Left hindlimb (tissue), 1 donor: Measurements from ENCODE around the gene WSCD2.
A peak's percentile ranks its signal among the peaks of the same experiment; 100 is the strongest.

Experiments used
- DNase-seq: peaks from one replicate; pipeline ENCODE4 v3.0.0-alpha.2; 2018

WSCD2 gene

DNA sequence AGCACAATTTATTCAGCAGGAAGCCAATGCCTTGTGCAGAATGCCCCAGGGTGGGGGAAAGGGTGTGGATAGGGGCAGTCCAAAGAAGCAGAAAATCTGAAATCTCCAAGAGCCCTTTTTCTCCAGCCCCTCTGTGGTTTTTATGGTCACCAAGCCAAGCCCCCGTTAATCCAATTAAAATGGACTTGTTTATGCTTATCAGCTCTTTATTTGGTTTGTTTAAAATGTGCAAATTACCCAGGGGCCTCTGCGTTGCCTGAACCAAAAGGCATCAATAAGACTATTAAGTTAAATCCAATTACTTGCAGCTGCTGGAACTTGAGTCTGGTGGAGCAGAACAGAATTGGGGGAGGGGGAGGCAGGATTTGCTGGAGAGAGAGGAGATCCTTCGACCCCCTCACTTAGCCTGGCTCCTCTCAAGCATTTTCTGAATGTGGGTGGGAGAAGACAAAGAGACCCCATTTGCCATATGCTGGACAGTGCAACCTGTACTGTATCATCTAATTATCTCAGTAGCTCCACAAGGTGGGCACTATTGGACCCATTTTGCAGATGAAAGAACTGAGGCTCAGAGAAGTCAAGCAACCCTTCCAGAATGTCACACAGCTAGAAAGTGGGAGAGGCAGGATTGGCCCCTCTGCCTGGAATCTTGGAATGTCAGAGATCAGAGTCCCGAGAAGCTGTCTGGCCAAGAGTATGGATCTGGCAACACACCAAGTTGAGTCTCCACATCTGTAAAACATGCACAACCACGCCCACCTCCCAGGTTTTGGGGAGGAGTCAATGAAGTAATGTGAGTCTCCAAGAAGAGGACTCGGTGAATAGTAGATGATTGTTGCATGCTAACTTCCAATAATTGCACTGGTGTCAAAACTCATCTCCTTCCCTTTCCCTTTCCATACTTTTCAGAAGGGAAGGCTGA, 143.1 kb downstream of the WSCD2 start:
- no peak for DNase-seq

GRCh38 chr12:108273217-108273616, 144.1 kb downstream of the WSCD2 start:
- DNase-seq, result no peak

DNA sequence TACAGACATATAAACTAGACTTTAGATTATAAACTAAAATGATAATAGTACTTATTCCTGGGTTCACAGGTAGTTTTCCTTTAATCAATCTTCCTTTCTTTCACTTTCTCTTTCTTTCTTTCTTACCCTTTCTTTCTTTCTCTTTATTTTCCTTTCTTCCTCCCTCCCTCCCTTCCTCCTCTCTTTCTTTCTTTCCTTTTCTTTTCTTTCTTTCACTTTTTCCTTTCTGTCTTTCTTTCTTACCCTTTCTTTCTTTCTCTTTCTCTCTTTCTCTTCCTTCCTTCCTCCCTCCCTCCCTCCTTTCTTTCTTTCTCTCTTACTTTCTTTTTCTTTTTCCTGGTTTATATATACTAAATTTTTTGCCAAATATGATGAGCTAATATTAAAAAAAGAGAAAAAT, 148.5 kb downstream of the WSCD2 start:
- no peak for DNase-seq

- DNase-seq, result no peak
Measured at GRCh38 chr12:108282160-108282559, 153.1 kb downstream of the WSCD2 start.

DNA sequence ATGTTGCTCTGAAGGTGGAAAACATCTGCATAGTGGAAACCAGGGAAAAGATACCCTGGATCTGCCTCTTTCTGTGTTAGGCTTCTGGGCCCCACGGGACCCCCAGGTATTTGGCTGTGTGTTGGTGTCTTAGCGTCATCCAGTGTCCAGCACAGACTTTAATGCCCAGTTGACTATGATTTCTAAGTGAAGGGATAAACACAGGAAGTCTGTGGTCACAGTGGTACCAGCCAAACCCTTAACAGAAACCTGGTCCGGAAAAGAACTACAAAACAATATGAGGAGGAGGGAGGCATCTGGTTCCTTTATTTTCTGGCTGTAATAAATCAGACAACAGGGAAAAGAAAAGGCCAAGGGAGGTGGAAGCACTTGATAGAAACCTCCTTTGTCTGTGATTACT, 153.6 kb downstream of the WSCD2 start:
- DNase-seq, result no peak

GRCh38 chr12:108284163-108284562, 155.1 kb downstream of the WSCD2 start:
- no peak for DNase-seq

DNA sequence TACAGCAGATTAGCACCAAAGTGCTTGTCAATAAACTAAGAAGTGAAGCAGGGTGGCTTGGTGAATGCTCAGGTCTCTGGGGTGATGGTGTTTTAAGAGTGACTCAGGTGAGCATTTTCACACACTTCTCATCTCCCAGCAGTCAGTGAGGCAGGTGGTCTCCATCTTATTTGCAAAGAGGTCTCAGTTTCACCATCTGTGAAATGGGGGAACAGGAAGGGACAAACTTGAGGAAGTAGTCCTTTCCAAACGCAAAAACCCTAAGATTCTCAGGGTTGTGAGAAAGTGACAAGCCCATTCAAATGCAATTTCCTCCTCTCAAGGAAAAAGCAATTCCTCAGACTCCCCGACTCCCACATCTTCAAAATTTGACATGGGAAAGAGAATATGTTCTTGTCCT, 155.9 kb downstream of the WSCD2 start:
- no peak for DNase-seq

DNA sequence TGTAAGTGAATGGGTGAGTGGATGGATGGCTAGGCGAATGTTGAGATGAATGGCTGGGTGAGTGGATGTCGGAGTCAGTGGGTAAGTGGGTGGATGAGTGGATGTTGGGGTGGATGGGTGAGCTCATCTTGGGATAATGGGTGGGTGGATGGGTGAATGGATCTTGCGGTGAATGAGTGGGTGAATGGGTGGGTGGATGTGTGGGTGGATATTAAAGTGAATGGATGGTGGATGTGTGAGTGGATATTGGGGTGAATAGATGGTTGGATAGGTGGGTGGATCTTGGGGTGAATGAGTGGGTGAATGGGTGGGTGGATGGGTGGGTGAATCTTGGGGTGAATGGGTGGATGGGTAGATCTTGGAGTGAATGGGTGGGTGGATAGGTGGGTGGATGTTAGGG, 158.1 kb downstream of the WSCD2 start:
- DNase-seq, result no peak

GRCh38 chr12:108289350-108290161, 160.5 kb downstream of the WSCD2 start:
- peak; percentile 82 for DNase-seq

- no peak for DNase-seq
Measured at GRCh38 chr12:108295641-108296040, 166.6 kb downstream of the WSCD2 start.

DNA sequence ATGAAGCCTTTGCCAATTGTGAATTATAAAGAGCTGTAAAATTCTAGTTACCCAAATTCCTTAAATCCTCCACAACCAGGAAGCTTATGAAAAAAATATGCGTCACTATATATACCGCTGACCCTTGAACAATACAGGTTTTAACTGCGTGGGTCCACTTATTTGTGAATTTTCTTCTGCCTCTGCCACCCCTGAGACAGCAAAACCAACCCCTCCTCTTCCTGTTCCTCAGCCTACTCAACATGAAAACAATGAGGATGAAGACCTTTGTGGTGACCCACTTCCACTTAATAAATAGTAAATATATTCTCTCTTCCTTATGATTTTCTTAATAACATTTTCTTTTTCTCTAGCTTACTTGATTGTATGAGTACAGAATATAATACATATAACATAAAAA, 167.9 kb downstream of the WSCD2 start:
- DNase-seq, result no peak

- no peak for DNase-seq
Measured at GRCh38 chr12:108297424-108297823, 168.3 kb downstream of the WSCD2 start.

DNA sequence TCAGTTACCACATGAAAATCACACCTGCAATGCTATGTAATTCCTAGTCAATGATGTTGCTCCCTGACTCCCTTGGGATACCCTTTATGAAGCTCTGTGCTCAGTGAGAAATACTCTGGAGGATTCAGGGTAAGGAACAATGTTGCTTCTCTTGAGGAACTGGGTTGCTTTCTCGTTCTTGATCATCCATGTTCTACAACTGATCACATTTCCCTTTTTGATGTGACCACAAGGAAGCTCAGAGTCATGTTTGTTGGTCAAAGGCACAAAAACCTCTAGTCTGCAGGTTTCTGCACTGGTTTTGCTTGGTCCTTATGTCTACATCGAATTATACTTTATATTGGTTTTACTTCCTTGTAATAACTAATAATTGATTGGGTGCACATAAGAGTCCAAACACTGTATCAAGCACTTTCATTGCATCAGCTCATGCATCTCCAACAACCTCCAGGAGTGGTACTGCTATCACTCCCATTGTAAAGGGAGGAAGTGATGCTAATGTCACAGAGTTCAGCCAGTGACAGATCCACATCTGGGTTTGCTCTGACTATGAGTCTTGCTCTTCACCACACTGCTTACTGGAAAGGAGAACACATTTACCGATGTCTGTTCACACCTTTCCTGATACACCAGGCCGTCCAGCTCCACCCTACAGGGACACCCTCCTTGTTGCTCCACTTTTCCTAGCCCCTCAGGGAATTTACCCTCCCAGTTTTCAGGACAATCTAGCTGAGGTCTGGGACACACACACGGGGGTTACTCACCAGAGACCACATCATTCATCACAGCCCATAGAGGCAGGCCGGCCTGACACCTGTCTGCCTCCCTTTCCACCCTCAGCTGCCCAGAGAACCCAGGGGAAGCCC, 169.0 kb downstream of the WSCD2 start:
- DNase-seq, result no peak

- no peak for DNase-seq
Measured at GRCh38 chr12:108298761-108299275, 169.7 kb downstream of the WSCD2 start.

DNA sequence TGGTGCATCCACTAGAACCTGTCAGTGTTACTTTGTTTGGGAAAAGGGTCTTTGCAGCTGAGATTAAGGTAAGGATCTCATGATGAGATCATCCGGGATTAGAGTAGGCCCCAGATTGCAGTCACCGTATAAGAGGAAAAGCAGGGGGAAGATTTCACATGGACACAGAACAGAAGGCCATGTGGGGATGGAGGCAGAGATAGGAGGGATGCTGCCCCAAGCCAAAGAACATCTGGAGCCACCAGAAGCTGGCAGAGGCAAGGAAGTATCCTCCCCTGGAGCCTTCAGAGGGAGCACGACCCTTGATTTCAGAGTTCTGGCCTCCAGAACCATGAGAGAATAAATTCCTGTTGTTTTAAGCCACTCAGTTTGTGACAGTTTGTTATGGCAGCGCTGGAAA, 170.4 kb downstream of the WSCD2 start:
- DNase-seq, result no peak
